Activated naive CD4-positive, alpha-beta T cell treated with anti-CD3 and anti-CD28 coated beads for 36 hours (primary cell): ENCODE data around the gene XRRA1. TPM values are rescaled to one million over a fixed set of nuclear protein-coding genes. Genes with fewer than 3 reads are reported as not detected.
"Not testable (repeated sequence)": the region's sequence is repeated elsewhere in the genome, so short reads cannot be mapped to it uniquely, and the experiment has no call there.

Experiments
- CTCF ChIA-PET: fragments of 350-600 bp; sonication (Branson Sonifier 250); formaldehyde crosslinking; loops from one replicate; lab custom pipeline; 2021; ENCODE audit warnings: antibody characterized with exemption; lab: Charles Lee
- DNase-seq: peaks from one replicate; pipeline ENCODE4 v3.0.0-alpha.2; 2020
- H3K27ac Mint-ChIP-seq: one replicate; pipeline ENCODE4 v1.8.0; 2021; ENCODE audit warnings: mild to moderate bottlenecking, mixed read lengths
- H3K27me3 Mint-ChIP-seq: one replicate; pipeline ENCODE4 v1.8.0; 2021; ENCODE audit warnings: low read depth, mixed read lengths
- H3K36me3 Mint-ChIP-seq: one replicate; pipeline ENCODE4 v1.8.0; 2021; ENCODE audit warnings: low read depth, mixed read lengths
- H3K4me1 Mint-ChIP-seq: one replicate; pipeline ENCODE4 v1.8.0; 2021; ENCODE audit warnings: low read depth, mixed read lengths
- H3K4me3 Mint-ChIP-seq: one replicate; pipeline ENCODE4 v1.8.0; 2021; ENCODE audit warnings: mild to moderate bottlenecking, moderate library complexity, mixed read lengths
- H3K9me3 Mint-ChIP-seq: one replicate; pipeline ENCODE4 v1.8.0; 2021; ENCODE audit warnings: mixed read lengths
- intact Hi-C: fragments of 100-400 bp; cut with micrococcal nuclease; formaldehyde crosslinking; loops from one replicate; pipeline ENCODE4 v1.15.1; 2023
- total RNA-seq, 2 experiments: library from RNA; stranded (reverse); gene quantifications; one replicate each; pipeline ENCODE4 v1.2.3, GENCODE V29; 2021

The XRRA1 gene
- total RNA-seq, 2 experiments from 2014 or later, result 5.0 to 9.5 TPM

DNA sequence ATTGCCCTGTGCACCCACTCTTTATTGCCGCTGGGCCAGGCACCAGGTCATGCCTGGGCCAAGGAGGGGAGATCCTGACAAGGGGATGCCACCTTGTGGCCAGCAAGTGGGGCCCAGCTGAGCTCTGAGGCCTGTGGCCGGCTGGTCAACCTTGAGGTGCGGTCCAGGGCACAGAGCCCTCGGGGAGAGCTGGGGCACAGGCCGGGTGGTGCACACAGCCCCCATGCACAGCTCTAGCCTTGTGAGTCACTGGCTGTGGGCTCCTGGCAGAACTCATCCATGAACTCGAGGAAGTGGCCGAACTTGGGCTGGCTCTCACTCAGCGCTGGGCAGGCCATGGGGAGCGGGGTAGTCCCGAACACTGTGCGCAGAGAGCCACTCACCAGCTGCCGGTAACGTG is 105.9 kb downstream of the XRRA1 start:
- CTCF ChIA-PET, result no interaction called here
- Mint-ChIP-seq H3K27ac (no peak overlapping the region), H3K9me3 (no peaks in the 10 kb centered on the region), H3K27me3 (no peaks in the 10 kb centered on the region), H3K4me1 (peaks cover 5% of the 10 kb centered on the region), H3K4me3 (no peak overlapping the region), H3K36me3 (peaks cover 21% of the 10 kb centered on the region)
- DNase-seq, result no peak
- intact Hi-C loops, result no loop called here

DNA sequence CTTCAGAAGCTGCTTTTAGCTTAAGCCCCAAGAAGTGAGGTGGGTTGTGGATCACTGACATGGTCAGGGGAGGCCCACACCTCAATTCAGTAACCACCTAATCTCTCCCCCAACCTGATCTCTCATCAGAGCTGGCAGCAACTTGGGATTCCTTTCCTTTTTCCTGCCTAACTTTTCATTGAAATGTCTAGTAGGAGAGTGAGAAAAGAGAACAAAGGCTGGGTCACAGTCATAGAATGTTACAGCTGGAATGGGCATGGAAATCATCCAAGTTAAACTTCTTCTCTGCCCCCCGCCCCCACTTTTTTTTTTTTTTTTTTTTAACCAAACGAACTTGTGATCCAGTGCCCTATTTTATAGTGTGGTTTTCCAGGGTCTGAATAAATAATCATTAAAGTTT is 108.4 kb downstream of the XRRA1 start:
- intact Hi-C loops, result no loop called here
- Mint-ChIP-seq H3K4me1 (no peaks in the 10 kb centered on the region), H3K36me3 (peaks cover 28% of the 10 kb centered on the region), H3K9me3 (no peaks in the 10 kb centered on the region), H3K4me3 (no peak overlapping the region), H3K27me3 (no peaks in the 10 kb centered on the region), H3K27ac (no peak overlapping the region)
- CTCF ChIA-PET, result no interaction called here
- DNase-seq, result no peak

DNA sequence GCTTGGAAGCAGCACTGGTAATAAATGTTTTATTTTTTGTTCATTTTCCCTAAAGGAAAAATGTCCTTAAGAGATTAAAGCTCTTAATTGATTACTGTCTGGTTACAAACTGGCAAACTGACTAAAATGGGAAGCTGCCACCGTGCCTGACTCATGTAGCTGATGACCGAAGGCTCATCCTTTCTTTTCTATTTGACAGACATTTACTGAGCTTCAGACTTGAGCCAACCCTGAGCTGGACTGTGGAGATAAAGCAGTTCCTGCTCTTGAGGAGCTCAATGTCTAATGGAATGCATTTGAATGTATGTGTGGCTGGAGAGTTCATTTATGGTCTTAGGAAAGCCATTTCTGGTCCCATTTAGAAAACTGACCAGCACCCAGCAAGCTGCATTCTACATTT is 108.9 kb downstream of the XRRA1 start:
- CTCF ChIA-PET, result no interaction called here
- Mint-ChIP-seq H3K4me3 (no peak overlapping the region), H3K27ac (no peak overlapping the region), H3K36me3 (peaks cover 27% of the 10 kb centered on the region), H3K9me3 (no peaks in the 10 kb centered on the region), H3K4me1 (no peaks in the 10 kb centered on the region), H3K27me3 (no peaks in the 10 kb centered on the region)
- no peak for DNase-seq
- intact Hi-C loops, result no loop called here

DNA sequence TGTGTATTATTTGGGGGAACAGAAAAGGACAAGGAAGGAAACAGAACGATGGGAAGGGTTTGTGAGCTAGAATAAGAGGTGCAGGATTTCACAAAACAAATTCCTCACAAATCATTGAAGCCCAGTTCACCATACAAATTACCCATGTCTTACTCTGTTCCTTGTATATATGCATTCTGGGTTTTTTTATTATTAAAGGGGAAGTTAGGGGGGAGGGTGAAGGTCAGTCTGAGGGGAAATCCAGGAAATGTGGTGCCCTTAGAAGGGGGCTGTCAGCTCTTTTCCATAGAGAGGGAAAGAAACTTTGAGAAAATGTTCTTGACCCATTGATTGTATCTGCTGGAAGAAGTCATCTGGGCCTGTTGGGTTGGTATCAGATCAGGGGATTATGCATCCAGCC is 109.4 kb downstream of the XRRA1 start:
- CTCF ChIA-PET, result no interaction called here
- intact Hi-C loops, result no loop called here
- Mint-ChIP-seq H3K27ac (no peak overlapping the region), H3K27me3 (no peaks in the 10 kb centered on the region), H3K36me3 (peaks cover 29% of the 10 kb centered on the region), H3K4me1 (no peaks in the 10 kb centered on the region), H3K9me3 (no peaks in the 10 kb centered on the region), H3K4me3 (no peak overlapping the region)
- no peak for DNase-seq

GRCh38 chr11:74838188-74838587 is 110.7 kb downstream of the XRRA1 start:
- Mint-ChIP-seq H3K9me3 (no peaks in the 10 kb centered on the region), H3K4me3 (no peak overlapping the region), H3K36me3 (peaks cover 24% of the 10 kb centered on the region), H3K27ac (no peak overlapping the region), H3K27me3 (no peaks in the 10 kb centered on the region), H3K4me1 (no peaks in the 10 kb centered on the region)
- no peak for DNase-seq
- CTCF ChIA-PET, result no interaction called here
- intact Hi-C loops, result no loop called here

GRCh38 chr11:74837191-74837590 is 111.7 kb downstream of the XRRA1 start:
- H3K4me3 Mint-ChIP-seq, result no peak overlapping the region
- intact Hi-C loops, result no loop called here
- CTCF ChIA-PET, result no interaction called here
- no peak for DNase-seq
- no peaks in the 10 kb centered on the region for H3K27me3 Mint-ChIP-seq
- H3K27ac Mint-ChIP-seq, result no peak overlapping the region
- no peaks in the 10 kb centered on the region for H3K9me3 Mint-ChIP-seq
- peaks cover 24% of the 10 kb centered on the region for H3K36me3 Mint-ChIP-seq
- H3K4me1 Mint-ChIP-seq, result no peaks in the 10 kb centered on the region

GRCh38 chr11:74826901-74827300 is 122.0 kb downstream of the XRRA1 start:
- peak; percentile 34 for DNase-seq
- Mint-ChIP-seq H3K9me3 (peaks cover 44% of the 10 kb centered on the region), H3K4me3 (no peak overlapping the region), H3K4me1 (no peaks in the 10 kb centered on the region), H3K27me3 (no peaks in the 10 kb centered on the region), H3K36me3 (peaks cover 76% of the 10 kb centered on the region), H3K27ac (no peak overlapping the region)
- CTCF ChIA-PET, result no interaction called here
- intact Hi-C loops, result no loop called here

GRCh38 chr11:74825596-74825995 is 123.3 kb downstream of the XRRA1 start:
- intact Hi-C loops, result not testable (repeated sequence)

GRCh38 chr11:74824285-74824982 is 124.5 kb downstream of the XRRA1 start:
- H3K27ac Mint-ChIP-seq, result no peak overlapping the region
- CTCF ChIA-PET, result interaction anchor here (0.7 kb wide), 1 partner anchor 147 kb away, joined by 3 read pairs; no protein-coding TSS in a partner anchor
- intact Hi-C loops, result no loop called here

More at GRCh38 chr11:74825596-74825995, 123.3 kb downstream of the XRRA1 start:
- H3K4me1 Mint-ChIP-seq, DNase-seq, H3K27ac Mint-ChIP-seq, H3K4me3 Mint-ChIP-seq, H3K27me3 Mint-ChIP-seq: not testable (repeated sequence)
- CTCF ChIA-PET, result interaction anchor here (0.6 kb wide), 1 partner anchor 24 kb away, joined by 3 read pairs; no protein-coding TSS in a partner anchor
- H3K9me3 Mint-ChIP-seq, result peaks cover 46% of the 10 kb centered on the region
- H3K36me3 Mint-ChIP-seq, result peaks cover 82% of the 10 kb centered on the region

DNA sequence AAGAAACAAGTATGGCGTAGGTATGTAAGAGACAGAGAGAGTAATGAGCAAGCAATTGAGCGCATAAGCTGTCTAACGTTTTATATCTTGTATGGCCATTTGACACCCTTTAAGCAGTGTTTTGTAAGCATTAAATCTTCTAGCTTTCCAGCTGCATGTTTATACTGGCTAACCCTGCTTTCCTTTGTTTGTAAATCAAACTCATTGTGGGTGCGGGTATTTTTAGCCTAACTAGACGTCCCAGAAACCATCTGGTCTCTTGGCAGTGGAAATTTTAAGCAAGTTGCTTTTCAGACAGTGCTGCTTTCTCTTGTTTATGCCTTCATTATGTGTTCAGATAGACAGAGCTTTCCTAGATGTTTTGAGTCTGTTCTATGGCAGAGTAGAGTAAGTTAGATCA is 126.7 kb downstream of the XRRA1 start:
- intact Hi-C loops, result no loop called here

More at GRCh38 chr11:74824285-74824982, 124.5 kb downstream of the XRRA1 start:
- peaks cover 46% of the 10 kb centered on the region for H3K9me3 Mint-ChIP-seq
- DNase-seq, result no peak
- no peak overlapping the region for H3K4me3 Mint-ChIP-seq
- H3K4me1 Mint-ChIP-seq, result peaks cover 5% of the 10 kb centered on the region
- H3K27me3 Mint-ChIP-seq, result no peaks in the 10 kb centered on the region
- peaks cover 82% of the 10 kb centered on the region for H3K36me3 Mint-ChIP-seq

DNA sequence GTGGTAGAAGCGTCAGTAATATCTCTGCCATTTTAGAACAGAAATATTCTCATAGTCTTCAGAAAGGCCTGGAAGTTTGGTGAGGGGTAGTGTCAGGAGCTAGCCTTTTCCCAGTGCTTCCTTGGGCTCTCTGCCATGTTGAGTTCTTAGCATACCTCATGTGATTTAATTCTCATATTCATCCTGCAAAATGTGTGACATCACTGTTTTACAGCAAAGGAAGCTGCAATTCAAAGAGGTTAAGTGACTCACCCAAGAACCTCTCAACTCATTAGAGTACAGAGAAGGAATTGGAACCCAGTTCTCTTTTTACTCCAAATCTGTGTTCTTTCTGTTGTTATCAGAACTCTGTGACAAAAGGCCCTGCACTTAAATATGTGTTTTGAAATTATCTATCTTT is 128.1 kb downstream of the XRRA1 start:
- H3K4me1 Mint-ChIP-seq, result peaks cover 10% of the 10 kb centered on the region
- H3K36me3 Mint-ChIP-seq, result peaks cover 73% of the 10 kb centered on the region
- CTCF ChIA-PET, result interaction anchor here (1.0 kb wide), 1 partner anchor 23 kb away, joined by 3 read pairs; no protein-coding TSS in a partner anchor
- no peaks in the 10 kb centered on the region for H3K27me3 Mint-ChIP-seq
- H3K9me3 Mint-ChIP-seq, result peaks cover 21% of the 10 kb centered on the region
- no peak for DNase-seq
- no peak overlapping the region for H3K27ac Mint-ChIP-seq
- H3K4me3 Mint-ChIP-seq, result no peak overlapping the region
- intact Hi-C loops, result no loop called here

More for the DNA sequence above, 126.7 kb downstream of the XRRA1 start:
- Mint-ChIP-seq H3K27me3 (no peaks in the 10 kb centered on the region), H3K9me3 (peaks cover 32% of the 10 kb centered on the region), H3K36me3 (peaks cover 80% of the 10 kb centered on the region), H3K4me3 (no peak overlapping the region), H3K4me1 (peaks cover 10% of the 10 kb centered on the region), H3K27ac (no peak overlapping the region)
- DNase-seq, result no peak
- CTCF ChIA-PET, result no interaction called here

GRCh38 chr11:74819400-74819799 is 129.5 kb downstream of the XRRA1 start:
- H3K27me3 Mint-ChIP-seq, result no peaks in the 10 kb centered on the region
- peaks cover 63% of the 10 kb centered on the region for H3K36me3 Mint-ChIP-seq
- no peak for DNase-seq
- H3K9me3 Mint-ChIP-seq, result peaks cover 10% of the 10 kb centered on the region
- intact Hi-C loops, result no loop called here
- H3K27ac Mint-ChIP-seq, result no peak overlapping the region
- peaks cover 10% of the 10 kb centered on the region for H3K4me1 Mint-ChIP-seq
- CTCF ChIA-PET, result no interaction called here
- no peak overlapping the region for H3K4me3 Mint-ChIP-seq

DNA sequence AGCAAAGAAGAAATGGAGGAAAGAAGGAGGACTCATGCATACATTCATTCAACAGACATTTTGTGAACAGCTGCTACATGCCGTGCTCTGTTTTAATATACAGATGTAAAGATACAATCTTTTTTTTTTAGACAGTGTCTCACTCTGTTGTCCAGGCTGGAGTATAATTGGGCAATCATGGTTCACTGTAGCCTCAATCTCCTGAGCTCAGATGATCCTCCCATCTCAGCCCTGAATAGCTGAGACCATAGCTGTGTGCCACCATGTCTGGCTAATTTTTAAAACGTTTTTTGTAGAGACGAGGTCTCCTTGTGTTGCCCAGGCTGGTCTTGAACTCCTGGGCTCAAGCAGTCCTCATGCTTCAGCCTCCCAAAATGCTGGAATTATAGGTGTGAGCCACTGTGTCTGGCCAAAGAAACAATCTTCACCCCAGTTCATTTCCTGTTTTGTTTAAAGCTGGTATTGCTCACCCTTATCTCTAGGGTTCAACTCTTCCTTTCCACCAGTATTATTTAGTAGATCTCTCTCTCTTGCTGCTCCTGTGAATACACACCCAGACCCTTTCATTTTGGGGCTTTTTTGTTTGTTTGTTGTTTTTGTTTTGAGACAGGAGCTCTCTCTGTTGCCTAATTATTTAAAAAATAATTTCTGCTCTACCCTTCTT is 130.5 kb downstream of the XRRA1 start:
- peaks cover 10% of the 10 kb centered on the region for H3K4me1 Mint-ChIP-seq
- no peak for DNase-seq

More for the DNA sequence above, 130.5 kb downstream of the XRRA1 start:
- Mint-ChIP-seq H3K36me3 (peaks cover 55% of the 10 kb centered on the region), H3K4me3 (no peak overlapping the region), H3K27me3 (no peaks in the 10 kb centered on the region), H3K9me3 (peaks cover 2% of the 10 kb centered on the region), H3K27ac (no peak overlapping the region)
- CTCF ChIA-PET, result interaction anchor here (0.6 kb wide), 2 partner anchors 96 to 1010 kb away, joined by 3 read pairs; no protein-coding TSS in a partner anchor
- intact Hi-C loops, result no loop called here
